K562 (cell line): ENCODE data around the gene MLH3. TPM values are rescaled to one million over a fixed set of nuclear protein-coding genes. Genes with fewer than 3 reads are reported as not detected.
A peak's percentile ranks its signal among the peaks of the same experiment; 100 is the strongest.

Experiments used
- ARID4B ChIP-seq: sonication (generic); formaldehyde crosslinking; IDR thresholded peaks from 2 replicates; pipeline ENCODE4 v1.8.0; 2022; ENCODE audit warnings: mild to moderate bottlenecking, missing genetic modification reagents
- GTF3C2 ChIP-seq: IDR thresholded peaks from 3 replicates; pipeline ENCODE4 v1.6.1; 2011; ENCODE audit warnings: borderline replicate concordance, mild to moderate bottlenecking, moderate library complexity; ENCODE audit not compliant: insufficient read length; ENCODE audit errors: extremely low read depth
- LEF1 ChIP-seq: fragments of 450-650 bp; IDR thresholded peaks from 2 replicates; pipeline ENCODE4 v1.6.1; 2016; ENCODE audit warnings: mild to moderate bottlenecking
- MYNN ChIP-seq, 2 experiments: sonication (generic); formaldehyde crosslinking in 1 of 2; IDR thresholded peaks; 2 replicates each; pipeline versions ENCODE4 v1.5.0 to v1.6.1; 2016 to 2020; ENCODE audit warnings: antibody characterized with exemption in 1 of 2, missing genetic modification reagents in 1 of 2
- NRF1 ChIP-seq, 2 experiments: fragments of 450-650 bp; IDR thresholded peaks in 1 of 2; conservative IDR thresholded peaks in 1 of 2; 2 replicates each; pipeline ENCODE4 v1.6.1; 2014; ENCODE audit warnings: mild to moderate bottlenecking in 2 of 2
- PHB ChIP-seq: fragments of 250-450 bp; sonication (Bioruptor Pico); IDR thresholded peaks from 2 replicates; pipeline ENCODE4 v1.5.0; 2021
- POLR2G ChIP-seq: fragments of 200-400 bp; formaldehyde crosslinking; IDR thresholded peaks from 2 replicates; pipeline ENCODE4 v1.6.1; 2017; ENCODE audit warnings: low read depth, mild to moderate bottlenecking, antibody characterized with exemption, low read length, moderate library complexity
- SAFB ChIP-seq: fragments of 200-400 bp; formaldehyde crosslinking; IDR thresholded peaks from 2 replicates; pipeline ENCODE4 v1.6.1; 2017; ENCODE audit warnings: low read depth, low read length, borderline replicate concordance
- SMARCA4 ChIP-seq: fragments of 450-650 bp; IDR thresholded peaks from 2 replicates; pipeline ENCODE4 v1.6.1; 2016
- SP2 ChIP-seq: IDR thresholded peaks from 2 replicates; pipeline ENCODE4 v1.6.1; 2011; ENCODE audit warnings: mild to moderate bottlenecking, low read depth, low read length, moderate library complexity; ENCODE audit not compliant: poor library complexity, severe bottlenecking; ENCODE audit errors: extremely low read depth
- SRSF7 ChIP-seq: fragments of 200-400 bp; formaldehyde crosslinking; optimal IDR thresholded peaks from 2 replicates; pipeline ENCODE3; 2017; ENCODE audit warnings: mild to moderate bottlenecking, low read depth, low read length
- TCF3 ChIP-seq: sonication (generic); formaldehyde crosslinking; IDR thresholded peaks from 2 replicates; pipeline ENCODE4 v1.4.0; 2020; ENCODE audit warnings: mild to moderate bottlenecking, missing genetic modification reagents
- VEZF1 ChIP-seq: fragments of 200-800 bp; sonication (Bioruptor generic); IDR thresholded peaks from 2 replicates; pipeline ENCODE4 v1.6.1; 2017; ENCODE audit warnings: missing genetic modification characterization, missing compliant biosample characterization
- ZNF212 ChIP-seq: fragments of 450-650 bp; formaldehyde crosslinking; IDR thresholded peaks from 2 replicates; pipeline ENCODE4 v1.4.0; 2020; ENCODE audit warnings: mild to moderate bottlenecking
- ZNF217 ChIP-seq: sonication (generic); formaldehyde crosslinking; IDR thresholded peaks from 2 replicates; pipeline ENCODE4 v1.8.0; 2022; ENCODE audit warnings: mild to moderate bottlenecking, missing genetic modification reagents
- polyA plus RNA-seq, 8 experiments: library from polyadenylated mRNA; depleted of rRNA in 4 of 8; stranded (reverse) in 5 of 8; unstranded in 3 of 8; fragments of >200 nt; fragmentation: Nextera tagmentation in 2 of 8; fragmentation: Illumina TruSeq in 1 of 8; extraction: Ambion mirVana in 2 of 8; extraction: Trizol in 1 of 8; gene quantifications; 2 replicates each; pipeline versions ENCODE4 v1.2.1 to v1.2.3, GENCODE V29; 2011 to 2014; ENCODE audit warnings: inconsistent platforms in 1 of 8, missing spikeins in 1 of 8
- total RNA-seq, 7 experiments: library from RNA; depleted of rRNA in 6 of 7; stranded (reverse); fragments of >200 nt in 6 of 7; fragmentation: Illumina TruSeq in 2 of 7; extraction: Trizol in 2 of 7; gene quantifications; 2 replicates each; pipeline versions ENCODE4 v1.2.1 to v1.2.3, GENCODE V29; 2011 to 2021; ENCODE audit warnings: low replicate concordance in 1 of 7
- TF ChIP-seq, protein P1 (sequence below): fragments of 250-450 bp; sonication (Bioruptor Pico); IDR thresholded peaks from 2 replicates; pipeline ENCODE4 v1.5.0; 2020; ENCODE audit warnings: mild to moderate bottlenecking

The MLH3 gene
- total and polyA plus RNA-seq, 9 of the 15 experiments (the other 6 are each of a cell fraction or from before 2014, with no cell fraction given): 5.9 to 15.3 (median 10.7) TPM

- TF ChIP-seq, protein P1, sequence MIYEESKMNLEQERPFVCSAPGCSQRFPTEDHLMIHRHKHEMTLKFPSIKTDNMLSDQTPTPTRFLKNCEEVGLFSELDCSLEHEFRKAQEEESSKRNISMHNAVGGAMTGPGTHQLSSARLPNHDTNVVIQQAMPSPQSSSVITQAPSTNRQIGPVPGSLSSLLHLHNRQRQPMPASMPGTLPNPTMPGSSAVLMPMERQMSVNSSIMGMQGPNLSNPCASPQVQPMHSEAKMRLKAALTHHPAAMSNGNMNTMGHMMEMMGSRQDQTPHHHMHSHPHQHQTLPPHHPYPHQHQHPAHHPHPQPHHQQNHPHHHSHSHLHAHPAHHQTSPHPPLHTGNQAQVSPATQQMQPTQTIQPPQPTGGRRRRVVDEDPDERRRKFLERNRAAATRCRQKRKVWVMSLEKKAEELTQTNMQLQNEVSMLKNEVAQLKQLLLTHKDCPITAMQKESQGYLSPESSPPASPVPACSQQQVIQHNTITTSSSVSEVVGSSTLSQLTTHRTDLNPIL: no peak
- no peak for TF ChIP-seq ZNF212 (CRISPR knock-in tag)
- TF ChIP-seq GTF3C2: no peak
- no peak for TF ChIP-seq ZNF217
- TF ChIP-seq SRSF7: no peak
- TF ChIP-seq SAFB: no peak
- no peak for TF ChIP-seq TCF3 (CRISPR knock-in tag)
- 0 out of 2 replicates have a peak, but pooled peaks have one; percentile 23 for TF ChIP-seq SMARCA4
- no peak for TF ChIP-seq VEZF1 (CRISPR knock-in tag)
- TF ChIP-seq NRF1 (conservative IDR thresholded peaks at IDR 0.05 in 1 of 2, IDR thresholded peaks at IDR 0.05 in 1 of 2): peak; percentile 37 to 38; a peak in 3 of 4 replicates
- TF ChIP-seq SP2: peak; percentile 79
- TF ChIP-seq PHB: no peak
- TF ChIP-seq POLR2G: peak; percentile 76
- no peak; the same call in 1 of the 2 replicates for TF ChIP-seq ARID4B (CRISPR knock-in tag)
- TF ChIP-seq MYNN (IDR thresholded peaks at IDR 0.05): no peak
- TF ChIP-seq MYNN (CRISPR knock-in tag; IDR thresholded peaks at IDR 0.05): no peak
- TF ChIP-seq LEF1: no peak
Observed at GRCh38 chr14:75063491-75064204, 12.4 kb upstream of the MLH3 start, which contains the start of gene ACYP1 (continued).
